HCT116 (cell line): ENCODE results near the gene FGGY. TPM values are rescaled to one million over a fixed set of nuclear protein-coding genes. Genes with fewer than 3 reads are reported as not detected.

Experiments used
- ATAC-seq: fragments of 200-7000 bp; cut with Tn5 transposase; 2 replicates; pipeline ENCODE4 v1.9.1; 2020; ENCODE audit warnings: mild to moderate bottlenecking, moderate library complexity
- BruUV-seq: library from RNA; stranded (reverse); fragments of 400-500 nt; replicated peaks from 2 replicates; lab custom pipeline; 2021; lab: Mats Ljungman, UMichigan
- CTCF ChIA-PET: fragments of 300-600 bp; sonication (Branson Sonifier 250); formaldehyde crosslinking; loops from one replicate; lab custom pipeline; 2021; ENCODE audit warnings: antibody characterized with exemption; lab: Charles Lee
- POLR2A ChIA-PET: fragments of 300-600, 350-600 bp; sonication (Branson Sonifier 250); formaldehyde crosslinking; loops from one replicate; lab custom pipeline; 2021; ENCODE audit warnings: antibody characterized with exemption; lab: Charles Lee
- RAD21 ChIA-PET, 2 experiments: fragments of 300-600 bp; sonication (Branson Sonifier 250); formaldehyde crosslinking; loops; one replicate each; lab custom pipeline; 2023; ENCODE audit warnings: low total read pairs in 2 of 2; ENCODE audit not compliant: uncharacterized antibody in 2 of 2, unreplicated experiment in 2 of 2, low non-redundant PET in 1 of 2; lab: Charles Lee
- DNase-seq: peaks from one replicate; pipeline ENCODE4 v3.0.0-alpha.2; 2010; ENCODE audit warnings: low read depth, low spot score
- H2AFZ ChIP-seq: fragments of 200-600 bp; shearing (Covaris generic), sonication (generic); 2 replicates; pipeline ENCODE4 v1.6.1; 2017; ENCODE audit warnings: low read depth, mixed run types, mixed read lengths, antibody characterized with exemption, low read length; ENCODE audit not compliant: poor library complexity, severe bottlenecking
- H3K27ac ChIP-seq: 2 replicates; pipeline ENCODE4 v1.5.1; 2012; ENCODE audit warnings: low read depth, low read length
- H3K27me3 ChIP-seq: fragments of 200-600 bp; sonication (generic); 2 replicates; pipeline ENCODE4 v1.6.1; 2016; ENCODE audit warnings: mixed run types, low read length, mixed read lengths; ENCODE audit not compliant: insufficient read depth
- H3K36me3 ChIP-seq, 2 experiments: fragments of 200-500 bp in 1 of 2; fragments of 200-600 bp in 1 of 2; sonication (Bioruptor generic) in 1 of 2; sonication (generic) in 1 of 2; 2 replicates each; pipeline versions ENCODE4 v1.5.1 to v1.6.1; 2014 to 2016; ENCODE audit warnings: low read length in 2 of 2, inconsistent platforms in 1 of 2, mixed read lengths in 1 of 2, mixed run types in 1 of 2; ENCODE audit not compliant: insufficient read depth in 2 of 2, control insufficient read depth in 1 of 2
- H3K4me1 ChIP-seq, 2 experiments: fragments of 200-600 bp in 1 of 2; sonication (generic) in 1 of 2; 2 replicates each; pipeline versions ENCODE4 v1.5.1 to v1.6.1; 2012 to 2017; ENCODE audit warnings: low read length in 2 of 2, inconsistent platforms in 1 of 2, mild to moderate bottlenecking in 1 of 2, mixed read lengths in 1 of 2, mixed run types in 1 of 2, moderate library complexity in 1 of 2; ENCODE audit not compliant: insufficient read depth in 2 of 2, control insufficient read depth in 1 of 2
- H3K4me2 ChIP-seq: fragments of 200-600 bp; sonication (generic); 2 replicates; pipeline ENCODE4 v1.6.1; 2017; ENCODE audit warnings: mixed run types, low read length, mixed read lengths
- H3K4me3 ChIP-seq, 2 experiments: fragments of 200-600 bp in 1 of 2; sonication (generic) in 1 of 2; replicated peaks in 1 of 2; 2 replicates each; pipeline ENCODE4 v1.5.1; 2011 to 2016; ENCODE audit warnings: low read length in 2 of 2, control low read depth in 1 of 2, low read depth in 1 of 2, mild to moderate bottlenecking in 1 of 2, mixed read lengths in 1 of 2, mixed run types in 1 of 2
- H3K79me2 ChIP-seq: fragments of 200-600 bp; sonication (generic); 2 replicates; pipeline ENCODE4 v1.6.1; 2017; ENCODE audit warnings: mild to moderate bottlenecking, mixed run types, low read length, moderate library complexity, mixed read lengths; ENCODE audit not compliant: insufficient read depth
- H3K9ac ChIP-seq: fragments of 200-600 bp; sonication (generic); 2 replicates; pipeline ENCODE4 v1.6.1; 2016; ENCODE audit warnings: low read length, mixed read lengths
- H3K9me2 ChIP-seq: fragments of 200-600 bp; sonication (generic), shearing (Covaris generic); 2 replicates; pipeline ENCODE4 v1.6.1; 2017; ENCODE audit warnings: mixed run types, mild to moderate bottlenecking, moderate library complexity; ENCODE audit not compliant: insufficient read depth
- H3K9me3 ChIP-seq, 2 experiments: fragments of 200-500 bp in 1 of 2; fragments of 200-600 bp in 1 of 2; sonication (Bioruptor generic) in 1 of 2; sonication (generic) in 1 of 2; 2 replicates each; pipeline ENCODE4 v1.6.1; 2014 to 2017; ENCODE audit warnings: low read length in 2 of 2, mixed read lengths in 2 of 2, inconsistent platforms in 1 of 2, low read depth in 1 of 2, mild to moderate bottlenecking in 1 of 2, mixed run types in 1 of 2, moderate library complexity in 1 of 2; ENCODE audit not compliant: control insufficient read depth in 1 of 2, insufficient read depth in 1 of 2
- H4K20me1 ChIP-seq: fragments of 200-600 bp; sonication (generic), shearing (Covaris generic); 2 replicates; pipeline ENCODE4 v1.6.1; 2017; ENCODE audit warnings: mixed run types, mild to moderate bottlenecking, moderate library complexity; ENCODE audit not compliant: insufficient read depth
- CBX3 ChIP-seq: IDR thresholded peaks from 2 replicates; pipeline ENCODE4 v1.6.1; 2012; ENCODE audit warnings: low read depth
- CEBPB ChIP-seq: IDR thresholded peaks from 2 replicates; pipeline ENCODE4 v1.6.1; 2012; ENCODE audit warnings: low read depth
- CTCF ChIP-seq, 3 experiments: fragments of 200-600 bp in 1 of 3; sonication (generic) in 1 of 3; IDR thresholded peaks in 2 of 3; conservative IDR thresholded peaks in 1 of 3; 2 replicates each; pipeline ENCODE4 v1.5.1; 2012 to 2017; ENCODE audit warnings: low read depth in 2 of 3, low read length in 2 of 3, antibody characterized with exemption in 1 of 3, borderline replicate concordance in 1 of 3, control low read depth in 1 of 3, mild to moderate bottlenecking in 1 of 3, mixed read lengths in 1 of 3, mixed run types in 1 of 3, moderate library complexity in 1 of 3; ENCODE audit not compliant: insufficient read depth in 1 of 3
- EGR1 ChIP-seq: IDR thresholded peaks from 2 replicates; pipeline ENCODE4 v1.6.1; 2012; ENCODE audit warnings: low read depth
- ELF1 ChIP-seq: IDR thresholded peaks from 2 replicates; pipeline ENCODE4 v1.6.1; 2012; ENCODE audit warnings: low read depth, borderline replicate concordance
- EZH2 ChIP-seq: fragments of 200-600 bp; sonication (generic); IDR thresholded peaks from 2 replicates; pipeline ENCODE4 v1.6.1; 2017; ENCODE audit warnings: antibody characterized with exemption, mixed run types
- FOSL1 ChIP-seq: IDR thresholded peaks from 2 replicates; pipeline ENCODE4 v1.6.1; 2012; ENCODE audit warnings: low read depth
- JUND ChIP-seq: IDR thresholded peaks from 2 replicates; pipeline ENCODE4 v1.6.1; 2012
- POLR2A ChIP-seq: IDR thresholded peaks from 2 replicates; pipeline ENCODE4 v1.7.0; 2011; ENCODE audit warnings: borderline replicate concordance; ENCODE audit not compliant: insufficient read depth, insufficient read length; ENCODE audit errors: extremely low read depth
- POLR2AphosphoS5 ChIP-seq: IDR thresholded peaks from 2 replicates; pipeline ENCODE4 v1.6.1; 2011; ENCODE audit warnings: mild to moderate bottlenecking, low read depth, low read length, moderate library complexity
- SIN3A ChIP-seq: IDR thresholded peaks from 2 replicates; pipeline ENCODE4 v1.6.1; 2012; ENCODE audit warnings: low read depth
- SRF ChIP-seq: IDR thresholded peaks from 2 replicates; pipeline ENCODE4 v1.6.1; 2012; ENCODE audit warnings: low read depth
- TCF7L2 ChIP-seq: IDR thresholded peaks from 2 replicates; pipeline ENCODE4 v1.7.0; 2011; ENCODE audit warnings: borderline replicate concordance, inconsistent platforms; ENCODE audit not compliant: insufficient read depth, insufficient read length; ENCODE audit errors: extremely low read depth
- ZFX ChIP-seq: fragments of 450-650 bp; IDR thresholded peaks from 2 replicates; pipeline ENCODE4 v1.6.1; 2017
- ZNF274 ChIP-seq: fragments of 200-500 bp; sonication (Bioruptor generic); IDR thresholded peaks from 2 replicates; pipeline ENCODE4 v1.6.1; 2014; ENCODE audit warnings: mild to moderate bottlenecking, low read depth, low read length, inconsistent platforms
- intact Hi-C: fragments of 100-400 bp; cut with micrococcal nuclease; formaldehyde crosslinking; loops from 2 replicates; pipeline ENCODE4 v1.10.0; 2022
- total RNA-seq: library from RNA; stranded (reverse); gene quantifications from one replicate; pipeline ENCODE4 v1.2.1, GENCODE V29; 2021; ENCODE audit not compliant: unreplicated experiment
- TF ChIP-seq, protein P1 (sequence below): IDR thresholded peaks from 2 replicates; pipeline ENCODE4 v1.6.1; 2011; ENCODE audit warnings: mild to moderate bottlenecking, low read length, moderate library complexity; ENCODE audit not compliant: insufficient replicate concordance; ENCODE audit errors: extremely low read depth
- TF ChIP-seq, protein P2 (sequence below): IDR thresholded peaks from 2 replicates; pipeline ENCODE4 v1.6.1; 2012

The FGGY gene
- total RNA-seq, 1 experiment from 2014 or later = 10.6 TPM

- no peak overlapping the region for H3K27ac ChIP-seq
- H4K20me1 ChIP-seq = no peaks in the 10 kb centered on the region
- H3K27me3 ChIP-seq = no peaks in the 10 kb centered on the region
- H3K9me2 ChIP-seq = no peaks in the 10 kb centered on the region
- no peaks in the 10 kb centered on the region for H3K79me2 ChIP-seq
- H3K4me2 ChIP-seq = no peak overlapping the region
- ChIA-PET CTCF (interaction anchor here (1.0 to 1.3 kb wide), 2 partner anchors 34 to 167 kb away, joined by 3 to 4 read pairs; partner anchors contain the start of gene HOOK1), RAD21 (no interaction called here), POLR2A (no interaction called here)
- TF ChIP-seq ELF1 (no peak), CTCF (IDR thresholded peaks at IDR 0.05 in 2 of 3, conservative IDR thresholded peaks at IDR 0.05 in 1 of 3; ENCODE audit: borderline replicate concordance in 1 of 3, insufficient read depth in 1 of 3, low read depth in 2 of 3, low read length in 2 of 3) (peak in 2 of 3 experiments; percentile 49 to 52; a peak in 4 of 6 replicates), POLR2A (no peak)
- ATAC-seq (peak; percentile 57; the same call in 1 of the 2 replicates), DNase-seq (no peak)
- H3K4me1 ChIP-seq = no peaks in the 10 kb centered on the region
- no peaks in the 10 kb centered on the region for H3K36me3 ChIP-seq
- H2AFZ ChIP-seq = no peak overlapping the region
- H3K9me3 ChIP-seq = no peaks in the 10 kb centered on the region
- no peak overlapping the region for H3K4me3 ChIP-seq
- intact Hi-C loops = loop anchor here (5.0 kb wide), 1 partner anchor 167 kb away; no protein-coding TSS in a partner anchor
- no TSS peak for BruUV-seq
- H3K9ac ChIP-seq = no peak overlapping the region
Measured at GRCh38 chr1:59779949-59780348, 483.1 kb downstream of the FGGY start.

DNA sequence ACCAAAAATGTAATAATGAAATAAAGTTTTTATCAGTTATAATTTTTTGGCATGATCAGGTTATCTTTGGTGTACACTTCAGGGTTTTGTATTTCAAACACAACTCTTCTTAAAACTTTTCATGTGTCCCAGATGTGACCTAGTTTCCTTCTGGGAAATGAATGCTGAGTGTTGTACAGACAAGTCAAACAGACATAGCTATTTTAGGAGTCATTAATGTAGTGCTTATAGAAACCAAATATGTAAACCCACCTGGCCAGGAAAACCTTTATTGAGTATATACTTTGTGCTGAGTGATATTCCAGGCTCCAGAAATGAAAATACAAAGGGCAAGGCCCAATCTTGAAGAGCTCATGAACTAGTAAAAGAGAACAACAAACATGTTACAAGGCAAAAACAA lies 491.9 kb downstream of the FGGY start:
- no peak for TF ChIP-seq SIN3A
- TF ChIP-seq EGR1 = no peak
- no peak for TF ChIP-seq SRF
- TF ChIP-seq POLR2A = no peak
- no peak for TF ChIP-seq ZNF274
- TF ChIP-seq POLR2AphosphoS5 = no peak
- TF ChIP-seq FOSL1 = no peak
- no peak for TF ChIP-seq JUND
- no peak for TF ChIP-seq CEBPB
- TF ChIP-seq, protein P1, sequence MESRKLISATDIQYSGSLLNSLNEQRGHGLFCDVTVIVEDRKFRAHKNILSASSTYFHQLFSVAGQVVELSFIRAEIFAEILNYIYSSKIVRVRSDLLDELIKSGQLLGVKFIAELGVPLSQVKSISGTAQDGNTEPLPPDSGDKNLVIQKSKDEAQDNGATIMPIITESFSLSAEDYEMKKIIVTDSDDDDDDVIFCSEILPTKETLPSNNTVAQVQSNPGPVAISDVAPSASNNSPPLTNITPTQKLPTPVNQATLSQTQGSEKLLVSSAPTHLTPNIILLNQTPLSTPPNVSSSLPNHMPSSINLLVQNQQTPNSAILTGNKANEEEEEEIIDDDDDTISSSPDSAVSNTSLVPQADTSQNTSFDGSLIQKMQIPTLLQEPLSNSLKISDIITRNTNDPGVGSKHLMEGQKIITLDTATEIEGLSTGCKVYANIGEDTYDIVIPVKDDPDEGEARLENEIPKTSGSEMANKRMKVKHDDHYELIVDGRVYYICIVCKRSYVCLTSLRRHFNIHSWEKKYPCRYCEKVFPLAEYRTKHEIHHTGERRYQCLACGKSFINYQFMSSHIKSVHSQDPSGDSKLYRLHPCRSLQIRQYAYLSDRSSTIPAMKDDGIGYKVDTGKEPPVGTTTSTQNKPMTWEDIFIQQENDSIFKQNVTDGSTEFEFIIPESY = no peak
- no peak for TF ChIP-seq CBX3
- TF ChIP-seq EZH2 = no peak
- no peak for TF ChIP-seq ZFX
- no peak for TF ChIP-seq TCF7L2
- TF ChIP-seq, protein P2, sequence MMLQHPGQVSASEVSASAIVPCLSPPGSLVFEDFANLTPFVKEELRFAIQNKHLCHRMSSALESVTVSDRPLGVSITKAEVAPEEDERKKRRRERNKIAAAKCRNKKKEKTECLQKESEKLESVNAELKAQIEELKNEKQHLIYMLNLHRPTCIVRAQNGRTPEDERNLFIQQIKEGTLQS = no peak
- no peaks in the 10 kb centered on the region for H3K9me2 ChIP-seq
- H3K4me2 ChIP-seq = no peak overlapping the region
- H3K9ac ChIP-seq = no peak overlapping the region
- H3K79me2 ChIP-seq = no peaks in the 10 kb centered on the region
- DNase-seq (no peak), ATAC-seq (no peak)
- RAD21 ChIA-PET = no interaction called here
- H3K4me1 ChIP-seq = no peaks in the 10 kb centered on the region
- BruUV-seq = no TSS peak
- H4K20me1 ChIP-seq = no peaks in the 10 kb centered on the region
- H3K27ac ChIP-seq = no peak overlapping the region
- no peaks in the 10 kb centered on the region for H3K27me3 ChIP-seq
- POLR2A ChIA-PET = no interaction called here
- no peaks in the 10 kb centered on the region for H3K9me3 ChIP-seq
- CTCF ChIA-PET = no interaction called here
- H3K4me3 ChIP-seq = no peak overlapping the region
- no peaks in the 10 kb centered on the region for H3K36me3 ChIP-seq
- intact Hi-C loops = no loop called here
- H2AFZ ChIP-seq = no peak overlapping the region
